GM06990 (cell line): ENCODE results near the gene ANKS1A.

Experiments used
- DNase-seq: peaks from one replicate; pipeline ENCODE4 v3.0.0-alpha.2; 2011; ENCODE audit not compliant: insufficient read length; ENCODE audit errors: extremely low read depth
- H3K27me3 ChIP-seq: replicated peaks from 2 replicates; pipeline ENCODE4 v1.6.0; 2011; ENCODE audit warnings: low read length; ENCODE audit not compliant: control insufficient read depth, insufficient read depth
- H3K36me3 ChIP-seq: 2 replicates; pipeline ENCODE4 v1.5.1; 2011; ENCODE audit warnings: low read length; ENCODE audit not compliant: control insufficient read depth, insufficient read depth
- H3K4me3 ChIP-seq: replicated peaks from 2 replicates; pipeline ENCODE4 v1.5.1; 2011; ENCODE audit warnings: low read depth, mild to moderate bottlenecking, control low read depth, low read length
- TF ChIP-seq, protein P1 (sequence below): IDR thresholded peaks from 2 replicates; pipeline ENCODE4 v1.5.1; 2011; ENCODE audit warnings: low read length, control low read depth, mild to moderate bottlenecking, inconsistent platforms; ENCODE audit not compliant: insufficient read depth, poor library complexity, severe bottlenecking

Gene ANKS1A

DNA sequence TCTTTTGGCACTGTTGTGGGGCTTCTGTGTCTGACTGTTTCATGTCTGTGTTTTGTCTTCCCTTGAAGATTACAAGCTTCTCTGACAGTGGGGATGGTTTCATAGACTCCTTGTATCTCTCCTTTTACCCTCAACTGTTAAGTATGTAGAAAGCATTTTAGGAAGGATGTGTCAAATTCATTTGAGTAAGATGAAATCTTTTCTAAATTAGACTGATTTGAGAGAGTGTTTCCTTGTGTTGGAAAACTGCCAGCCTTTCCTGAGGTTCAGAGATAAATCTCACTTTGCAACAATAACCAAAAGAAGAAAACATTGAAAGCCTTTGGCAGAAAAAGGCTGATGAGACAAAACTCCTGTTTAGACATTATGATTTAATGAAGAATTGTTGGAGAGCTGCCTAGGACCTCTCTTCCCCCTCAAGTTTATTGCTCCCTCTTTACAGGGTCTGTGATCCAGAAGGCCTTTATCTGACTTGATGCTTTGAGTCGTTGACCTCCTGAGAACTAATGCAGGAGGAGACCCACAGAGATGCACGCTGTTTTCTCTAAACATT lies 68.3 kb downstream of the ANKS1A start:
- Histone ChIP-seq H3K4me3 (no peak overlapping the region), H3K36me3 (no peaks in the 10 kb centered on the region), H3K27me3 (no peaks in the 10 kb centered on the region)
- TF ChIP-seq, protein P1, sequence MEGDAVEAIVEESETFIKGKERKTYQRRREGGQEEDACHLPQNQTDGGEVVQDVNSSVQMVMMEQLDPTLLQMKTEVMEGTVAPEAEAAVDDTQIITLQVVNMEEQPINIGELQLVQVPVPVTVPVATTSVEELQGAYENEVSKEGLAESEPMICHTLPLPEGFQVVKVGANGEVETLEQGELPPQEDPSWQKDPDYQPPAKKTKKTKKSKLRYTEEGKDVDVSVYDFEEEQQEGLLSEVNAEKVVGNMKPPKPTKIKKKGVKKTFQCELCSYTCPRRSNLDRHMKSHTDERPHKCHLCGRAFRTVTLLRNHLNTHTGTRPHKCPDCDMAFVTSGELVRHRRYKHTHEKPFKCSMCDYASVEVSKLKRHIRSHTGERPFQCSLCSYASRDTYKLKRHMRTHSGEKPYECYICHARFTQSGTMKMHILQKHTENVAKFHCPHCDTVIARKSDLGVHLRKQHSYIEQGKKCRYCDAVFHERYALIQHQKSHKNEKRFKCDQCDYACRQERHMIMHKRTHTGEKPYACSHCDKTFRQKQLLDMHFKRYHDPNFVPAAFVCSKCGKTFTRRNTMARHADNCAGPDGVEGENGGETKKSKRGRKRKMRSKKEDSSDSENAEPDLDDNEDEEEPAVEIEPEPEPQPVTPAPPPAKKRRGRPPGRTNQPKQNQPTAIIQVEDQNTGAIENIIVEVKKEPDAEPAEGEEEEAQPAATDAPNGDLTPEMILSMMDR = no peak
- no peak for DNase-seq

DNA sequence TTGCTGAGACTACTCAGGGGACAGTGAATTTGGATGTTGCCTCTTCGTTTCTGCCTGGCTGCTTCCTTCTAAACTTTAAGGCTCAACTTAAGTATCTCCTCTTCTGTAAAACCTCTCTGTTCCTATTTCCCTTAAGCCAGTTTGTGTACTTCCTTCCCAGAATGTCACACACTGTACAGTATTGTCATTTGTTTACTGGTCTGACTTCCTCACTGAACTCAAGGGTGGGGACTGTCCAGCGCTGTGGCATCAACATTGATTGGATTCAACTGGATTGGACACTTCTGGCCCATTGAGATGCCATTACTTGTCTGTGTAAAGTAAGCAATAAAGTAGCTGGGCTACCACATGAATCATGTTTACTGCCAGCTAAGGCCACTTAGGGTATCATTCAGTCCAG lies 69.7 kb downstream of the ANKS1A start:
- no peak for DNase-seq
- Histone ChIP-seq H3K27me3 (no peaks in the 10 kb centered on the region), H3K4me3 (no peak overlapping the region), H3K36me3 (no peaks in the 10 kb centered on the region)
- TF ChIP-seq, protein P1 = no peak

DNA sequence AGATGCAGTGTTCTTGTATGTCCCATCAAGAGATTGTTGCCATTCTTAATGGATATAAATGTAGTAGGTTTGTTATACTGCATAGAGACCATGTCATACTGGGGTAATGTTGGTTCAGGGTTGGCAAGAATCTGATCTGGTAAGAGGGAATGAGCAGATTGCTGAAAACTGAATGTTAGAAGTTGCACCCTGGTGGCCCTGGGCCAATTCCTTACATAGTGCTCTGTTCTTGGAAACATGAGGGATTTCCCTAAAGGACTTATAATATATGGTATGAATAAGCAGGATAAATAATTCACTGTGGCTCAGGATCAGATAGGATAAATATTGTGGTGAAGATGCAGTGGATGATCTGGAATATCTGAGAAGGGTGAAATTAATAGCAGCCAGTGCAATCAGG lies 70.2 kb downstream of the ANKS1A start:
- TF ChIP-seq, protein P1 = no peak
- no peaks in the 10 kb centered on the region for H3K36me3 ChIP-seq

DNA sequence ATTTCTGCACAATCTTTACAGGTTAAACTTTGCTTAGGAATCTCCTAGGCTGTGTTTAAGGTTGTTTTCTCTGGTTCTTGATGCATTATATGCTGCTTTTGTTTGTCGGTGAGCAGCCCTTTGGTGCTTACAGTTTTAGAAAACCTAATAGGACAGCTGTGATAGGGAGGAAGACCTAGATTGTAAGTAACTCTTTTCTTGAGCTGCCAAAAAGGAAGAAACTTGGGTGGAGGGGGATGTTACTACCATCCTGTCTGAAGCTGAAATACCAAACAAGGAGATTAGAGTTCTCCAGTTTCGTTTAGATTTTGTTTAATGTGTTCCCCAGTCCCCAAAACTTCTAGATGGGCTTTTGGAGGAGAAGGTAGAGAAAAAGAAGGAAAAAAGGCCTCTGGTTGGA lies 72.0 kb downstream of the ANKS1A start:
- DNase-seq = no peak
- Histone ChIP-seq H3K36me3 (no peaks in the 10 kb centered on the region), H3K27me3 (no peaks in the 10 kb centered on the region), H3K4me3 (no peak overlapping the region)
- TF ChIP-seq, protein P1 = no peak

More for the DNA sequence above, 70.2 kb downstream of the ANKS1A start:
- no peak for DNase-seq
- H3K27me3 ChIP-seq = no peaks in the 10 kb centered on the region
- H3K4me3 ChIP-seq = no peak overlapping the region

DNA sequence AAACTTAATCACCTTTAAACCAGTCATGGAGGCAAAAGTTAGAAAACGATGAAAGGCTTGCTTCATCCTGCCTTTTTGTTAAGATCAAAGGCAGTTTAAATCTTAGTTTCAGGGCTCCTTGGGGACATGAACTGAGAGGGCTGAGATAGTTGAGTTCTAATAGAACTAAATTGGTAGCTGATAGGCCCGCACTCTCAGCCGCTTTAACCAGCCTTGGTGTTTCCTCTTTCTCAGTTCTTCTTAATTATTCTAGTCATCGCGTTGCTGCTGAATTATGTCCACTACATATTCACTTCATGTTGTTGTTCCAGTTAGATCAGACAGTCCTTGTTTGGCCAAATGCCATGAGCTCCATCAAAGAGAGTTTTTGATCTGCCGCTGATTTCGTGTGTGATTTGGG lies 72.5 kb downstream of the ANKS1A start:
- no peaks in the 10 kb centered on the region for H3K27me3 ChIP-seq
- no peaks in the 10 kb centered on the region for H3K36me3 ChIP-seq
- no peak overlapping the region for H3K4me3 ChIP-seq
- TF ChIP-seq, protein P1 = no peak
- no peak for DNase-seq

DNA sequence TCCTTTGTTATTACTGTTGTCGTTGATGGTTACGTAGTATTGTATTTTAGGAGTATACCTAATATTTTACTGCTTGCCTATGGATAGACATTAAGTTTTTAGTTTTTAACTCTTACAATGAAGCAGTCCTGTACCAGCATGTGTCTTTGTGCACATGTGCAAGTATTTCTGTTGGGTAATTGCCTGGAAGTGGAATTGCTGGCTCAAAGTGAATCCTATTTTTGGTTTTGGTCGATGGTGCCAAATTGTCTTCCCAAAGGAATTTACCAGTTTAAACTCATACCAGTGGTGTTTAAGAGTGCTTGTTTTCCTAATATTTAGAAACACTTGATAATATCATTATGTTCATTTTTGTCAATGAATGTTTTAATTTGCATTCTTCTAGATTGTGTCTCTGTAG lies 75.5 kb downstream of the ANKS1A start:
- H3K27me3 ChIP-seq = no peaks in the 10 kb centered on the region
- H3K4me3 ChIP-seq = no peak overlapping the region
- no peak for DNase-seq
- TF ChIP-seq, protein P1 = no peak
- no peaks in the 10 kb centered on the region for H3K36me3 ChIP-seq
